A673 (cell line): ENCODE measurements around the gene GRIP1.

Experiments
- CTCF ChIP-seq: fragments of 300-800, 200-600 bp; sonication (generic); conservative IDR thresholded peaks from 2 replicates; pipeline ENCODE4 v1.5.1; 2017; ENCODE audit warnings: low read depth, mild to moderate bottlenecking, antibody characterized with exemption, low read length, moderate library complexity, mixed read lengths
- EZH2 ChIP-seq: fragments of 200-600 bp; sonication (generic); IDR thresholded peaks from 2 replicates; pipeline ENCODE4 v1.6.1; 2017; ENCODE audit warnings: borderline replicate concordance, low read depth, mild to moderate bottlenecking, mixed read lengths, antibody characterized with exemption, low read length; ENCODE audit not compliant: poor library complexity, severe bottlenecking

GRCh38 chr12:66361703-66362102 is 317.2 kb downstream of the GRIP1 start:
- TF ChIP-seq CTCF (no peak), EZH2 (no peak)
